Measurements from ENCODE around the gene HNRNPL.
A peak's percentile ranks its signal among the peaks of the same experiment; 100 is the strongest.

HNRNPL gene

DNA sequence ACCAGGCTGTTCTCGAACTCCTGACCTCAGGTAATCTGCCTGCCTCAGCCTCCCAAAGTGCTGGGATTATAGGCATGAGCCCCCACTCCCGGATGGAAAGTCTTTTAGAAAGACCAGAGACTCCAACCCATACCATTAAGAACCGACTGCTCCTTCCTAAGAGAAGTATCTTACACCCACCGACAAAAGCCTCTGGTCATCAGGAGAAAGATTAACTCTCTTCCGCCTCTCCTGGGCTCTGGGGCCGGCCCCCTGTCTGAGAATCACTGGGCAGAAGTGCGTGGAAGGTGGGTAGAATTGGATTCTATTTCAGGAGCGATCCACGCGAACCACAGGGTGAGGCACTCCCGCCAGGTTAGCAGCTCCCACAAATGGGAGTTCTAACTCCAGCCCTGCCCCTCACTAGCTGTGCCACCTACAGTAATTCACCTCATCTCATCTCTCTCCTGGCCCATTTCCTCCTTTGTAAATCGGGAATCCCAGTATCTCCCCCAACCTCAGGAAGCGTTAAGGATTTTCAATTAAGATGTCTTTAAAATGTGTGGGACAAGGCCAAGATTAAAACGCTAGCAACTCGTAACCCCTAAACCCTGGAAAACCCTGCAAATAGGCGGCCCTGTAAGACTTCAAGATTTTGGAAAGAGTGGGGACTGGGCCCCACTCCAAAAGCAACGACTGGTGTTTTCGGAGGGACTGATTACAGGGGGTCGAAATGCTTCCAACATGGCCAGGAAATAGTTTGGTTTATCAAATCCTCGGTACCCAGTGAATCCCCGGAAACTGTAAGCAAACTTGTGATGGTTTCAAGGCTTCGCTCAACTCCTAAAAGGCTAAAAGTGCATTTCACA is 1.3 kb downstream of the HNRNPL start:
- H3K27ac ChIP-seq = peak overlapping the region; percentile 99
- POLR2A ChIA-PET (ENCODE audit: low non-redundant PET) = interaction anchor here (0.5 to 1.3 kb wide), 4 partner anchors 8 to 82 kb away, joined by 3 to 5 read pairs (median 3); partner anchors contain the start of genes MRPS12 and SARS2
- no peak for DNase-seq (ENCODE audit: low spot score)
- TF ChIP-seq CTCF (conservative IDR thresholded peaks at IDR 0.05; ENCODE audit: low read depth) = no peak
- CTCF ChIA-PET = interaction anchor here (0.8 kb wide), 1 partner anchor 10 kb away, joined by 6 read pairs; no protein-coding TSS in a partner anchor

DNA sequence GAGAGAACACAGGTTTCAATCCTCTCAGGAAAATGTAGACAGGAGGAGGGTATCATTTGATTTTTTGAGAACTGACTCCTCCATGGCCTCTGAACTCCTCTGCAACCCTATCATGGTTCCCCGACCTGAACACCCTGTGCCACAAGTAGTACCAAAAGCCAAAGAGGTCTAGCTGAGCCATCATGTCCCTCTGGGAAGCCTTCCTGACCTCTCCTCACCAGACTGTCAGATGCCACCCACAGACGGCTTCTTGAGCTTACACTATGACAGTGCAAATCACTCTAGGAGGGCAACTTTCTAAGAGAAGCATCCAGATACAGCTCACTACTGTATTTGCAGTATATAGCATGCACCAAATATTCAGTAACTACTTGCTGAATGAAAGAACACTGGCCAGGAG is 3.7 kb downstream of the HNRNPL start:
- no peak for DNase-seq (ENCODE audit: low spot score)
- CTCF ChIA-PET = interaction anchor here (0.6 kb wide), 1 partner anchor 41 kb away, joined by 3 read pairs; no protein-coding TSS in a partner anchor
- POLR2A ChIA-PET (ENCODE audit: low non-redundant PET) = no interaction called here
- peak overlapping the region; percentile 99 for H3K27ac ChIP-seq
- TF ChIP-seq CTCF (conservative IDR thresholded peaks at IDR 0.05; ENCODE audit: low read depth) = no peak

- ChIA-PET CTCF (no interaction called here), POLR2A (ENCODE audit: low non-redundant PET) (no interaction called here)
- TF ChIP-seq CTCF (conservative IDR thresholded peaks at IDR 0.05; ENCODE audit: low read depth) = no peak
- peak overlapping the region; percentile 99 for H3K27ac ChIP-seq
- no peak for DNase-seq (ENCODE audit: low spot score)
Observed at GRCh38 chr19:38845374-38846024, 4.3 kb downstream of the HNRNPL start.

GRCh38 chr19:38844093-38844686 is 5.6 kb downstream of the HNRNPL start:
- peak overlapping the region; percentile 99 for H3K27ac ChIP-seq
- no peak for TF ChIP-seq CTCF (conservative IDR thresholded peaks at IDR 0.05; ENCODE audit: low read depth)
- ChIA-PET POLR2A (ENCODE audit: low non-redundant PET) (no interaction called here), CTCF (no interaction called here)
- no peak for DNase-seq (ENCODE audit: low spot score)

- no peak for DNase-seq (ENCODE audit: low spot score)
- TF ChIP-seq CTCF (conservative IDR thresholded peaks at IDR 0.05; ENCODE audit: low read depth) = no peak
- ChIA-PET CTCF (no interaction called here), POLR2A (ENCODE audit: low non-redundant PET) (no interaction called here)
- peak overlapping the region; percentile 99 for H3K27ac ChIP-seq
Observed at GRCh38 chr19:38843175-38843758, 6.5 kb downstream of the HNRNPL start.

All from RWPE1 (cell line).